GM12873 (cell line): ENCODE data around the gene TMEM215.

ENCODE experiments used
- TF ChIP-seq, protein P1 (sequence below): IDR thresholded peaks from 2 replicates; pipeline ENCODE4 v1.5.1; 2012; ENCODE audit warnings: low read depth, mild to moderate bottlenecking, moderate library complexity, low read length, control low read depth; ENCODE audit not compliant: insufficient read depth; ENCODE audit errors: missing control alignments

Gene TMEM215

DNA sequence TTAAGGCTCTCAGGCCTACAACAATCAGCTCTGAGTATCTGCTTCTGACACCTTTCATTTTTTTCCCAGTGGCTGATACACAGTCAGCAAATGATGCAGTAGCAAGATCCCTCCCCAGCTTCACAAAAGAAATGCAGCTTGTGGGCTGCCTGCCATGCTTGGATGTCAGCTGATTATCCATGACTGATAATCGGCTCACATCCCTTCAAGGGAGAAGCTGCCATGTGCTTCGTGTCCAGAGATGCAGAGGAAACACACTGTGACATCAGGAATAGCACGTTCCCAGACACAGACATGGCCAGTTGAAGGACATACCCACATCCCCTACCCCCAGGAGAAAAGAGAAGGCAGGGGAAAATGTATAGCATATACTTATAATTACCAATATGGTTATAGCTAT is 27.9 kb downstream of the TMEM215 start:
- TF ChIP-seq, protein P1, sequence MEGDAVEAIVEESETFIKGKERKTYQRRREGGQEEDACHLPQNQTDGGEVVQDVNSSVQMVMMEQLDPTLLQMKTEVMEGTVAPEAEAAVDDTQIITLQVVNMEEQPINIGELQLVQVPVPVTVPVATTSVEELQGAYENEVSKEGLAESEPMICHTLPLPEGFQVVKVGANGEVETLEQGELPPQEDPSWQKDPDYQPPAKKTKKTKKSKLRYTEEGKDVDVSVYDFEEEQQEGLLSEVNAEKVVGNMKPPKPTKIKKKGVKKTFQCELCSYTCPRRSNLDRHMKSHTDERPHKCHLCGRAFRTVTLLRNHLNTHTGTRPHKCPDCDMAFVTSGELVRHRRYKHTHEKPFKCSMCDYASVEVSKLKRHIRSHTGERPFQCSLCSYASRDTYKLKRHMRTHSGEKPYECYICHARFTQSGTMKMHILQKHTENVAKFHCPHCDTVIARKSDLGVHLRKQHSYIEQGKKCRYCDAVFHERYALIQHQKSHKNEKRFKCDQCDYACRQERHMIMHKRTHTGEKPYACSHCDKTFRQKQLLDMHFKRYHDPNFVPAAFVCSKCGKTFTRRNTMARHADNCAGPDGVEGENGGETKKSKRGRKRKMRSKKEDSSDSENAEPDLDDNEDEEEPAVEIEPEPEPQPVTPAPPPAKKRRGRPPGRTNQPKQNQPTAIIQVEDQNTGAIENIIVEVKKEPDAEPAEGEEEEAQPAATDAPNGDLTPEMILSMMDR, result no peak

DNA sequence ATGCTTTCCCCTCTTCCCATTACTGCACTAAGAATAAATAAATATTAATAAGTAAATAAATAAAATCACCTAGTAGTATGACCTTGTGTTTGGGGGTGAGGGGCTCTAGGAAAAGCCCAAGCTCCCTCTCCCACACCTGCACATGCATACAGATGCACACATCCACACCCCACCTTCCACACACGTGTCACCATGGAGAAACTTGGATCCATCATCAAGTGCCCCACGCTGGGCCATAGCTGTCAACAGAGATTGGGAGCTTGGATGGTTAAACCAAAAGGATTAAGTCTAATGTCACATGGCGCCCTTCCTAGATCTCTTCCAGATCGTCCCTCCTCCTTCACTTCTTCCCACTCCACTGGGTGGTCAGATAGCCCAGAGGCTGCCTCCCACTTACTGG is 37.0 kb downstream of the TMEM215 start:
- TF ChIP-seq, protein P1, result no peak

DNA sequence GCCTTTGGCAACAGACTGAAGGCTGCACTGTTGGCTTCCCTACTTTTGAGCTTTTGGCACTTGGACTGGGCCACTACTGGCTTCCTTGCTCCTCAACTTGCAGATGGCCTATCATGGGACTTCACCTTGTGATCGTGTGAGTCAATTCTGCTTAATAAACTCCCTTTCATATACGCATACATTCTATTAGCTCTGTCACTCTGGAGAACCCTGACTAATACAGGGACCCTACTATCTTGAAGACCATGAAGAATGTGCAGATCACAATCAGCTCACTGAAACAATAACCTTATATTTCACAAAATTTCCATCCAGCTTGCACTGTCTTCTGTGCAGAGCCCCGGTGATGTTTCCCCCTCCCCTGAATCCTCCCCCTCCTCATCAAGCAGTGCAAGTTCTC is 39.8 kb downstream of the TMEM215 start:
- TF ChIP-seq, protein P1, result no peak

DNA sequence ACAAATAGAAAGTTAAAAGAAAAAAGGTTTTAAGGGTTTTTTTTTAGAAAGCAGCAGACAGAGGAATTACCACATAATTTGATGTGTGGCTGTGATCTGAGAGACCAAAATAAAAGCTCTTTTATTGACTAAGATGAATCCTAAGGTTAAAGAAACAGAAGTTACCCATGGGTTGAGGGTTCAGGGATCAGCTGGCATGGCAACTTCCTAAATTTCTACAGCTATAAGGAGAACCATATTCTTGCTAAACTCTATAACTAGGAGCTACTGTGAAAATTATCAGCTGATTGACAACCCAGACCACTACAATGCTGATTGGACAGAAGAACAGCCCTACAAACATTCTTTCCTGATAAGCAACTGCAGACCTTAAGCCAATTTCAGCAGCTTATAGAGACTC is 40.2 kb downstream of the TMEM215 start:
- TF ChIP-seq, protein P1, result no peak

DNA sequence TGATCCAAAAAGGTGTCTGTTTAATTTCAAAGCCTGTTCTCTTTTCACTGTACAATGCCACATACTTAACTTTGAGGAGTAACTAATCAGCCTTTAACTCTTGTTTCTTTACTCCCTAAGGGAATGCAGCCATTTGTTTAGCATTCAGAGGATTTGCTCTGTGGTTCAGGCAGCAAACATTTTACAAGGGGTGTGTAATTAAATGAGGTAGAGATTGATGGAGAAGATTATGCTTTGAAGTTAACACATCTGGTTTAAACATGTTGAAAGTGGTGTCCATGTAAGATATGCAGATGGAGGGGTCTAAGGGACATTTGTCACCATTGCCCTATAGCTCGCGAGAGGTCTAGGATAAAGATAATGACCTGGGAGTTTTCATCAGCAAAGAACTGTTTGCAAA is 41.9 kb downstream of the TMEM215 start:
- TF ChIP-seq, protein P1, result no peak

DNA sequence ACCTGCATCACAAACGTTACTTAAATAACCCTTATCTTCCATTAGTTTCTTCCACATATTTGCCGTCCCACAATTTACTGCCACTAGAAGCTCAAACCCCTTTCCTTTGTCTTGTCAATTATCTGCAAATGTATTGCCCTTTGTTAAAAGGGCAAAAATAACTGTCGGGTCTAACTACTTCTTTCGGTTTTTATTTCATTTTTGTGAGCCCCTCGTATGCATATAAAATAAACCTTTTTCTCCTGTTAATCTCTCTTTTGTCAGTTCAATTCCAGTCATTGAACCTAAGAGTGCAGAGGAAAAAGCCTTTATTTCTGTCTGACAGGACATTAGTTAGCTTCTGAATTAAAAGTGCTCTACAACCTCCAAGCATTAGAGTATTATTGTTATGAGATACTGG is 45.5 kb downstream of the TMEM215 start:
- TF ChIP-seq, protein P1, result no peak

DNA sequence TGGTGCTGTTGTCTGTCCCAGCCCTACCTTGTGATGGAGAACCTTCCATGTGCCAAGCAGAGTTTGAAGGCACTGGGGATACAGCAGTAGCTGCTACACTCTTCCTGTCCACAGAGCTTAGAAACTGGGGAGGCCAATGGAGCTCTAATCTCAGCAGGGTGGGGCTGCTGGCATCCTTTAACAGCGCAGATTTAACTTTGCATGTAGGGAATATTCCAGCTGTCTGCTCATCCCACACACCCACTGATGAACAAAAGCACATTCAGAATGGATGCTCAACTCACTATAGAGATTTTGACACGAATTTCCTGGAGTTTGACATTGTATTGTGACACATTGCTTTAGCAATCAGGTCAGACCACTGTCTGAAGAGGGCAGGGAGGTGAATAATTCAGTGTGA is 49.0 kb downstream of the TMEM215 start:
- TF ChIP-seq, protein P1, result no peak
